NT2/D1 (cell line): ENCODE results near the gene BHLHA15.

Source experiments
- SUZ12 ChIP-seq: IDR thresholded peaks from 2 replicates; pipeline ENCODE4 v1.6.1; 2011; ENCODE audit not compliant: insufficient read length, insufficient read depth; ENCODE audit errors: extremely low read depth
- YY1 ChIP-seq: IDR thresholded peaks from 2 replicates; pipeline ENCODE4 v1.6.1; 2011; ENCODE audit not compliant: insufficient read length, insufficient read depth
- ZNF274 ChIP-seq: IDR thresholded peaks from 2 replicates; pipeline ENCODE4 v1.6.1; 2011; ENCODE audit warnings: mild to moderate bottlenecking, low read depth, low read length

DNA sequence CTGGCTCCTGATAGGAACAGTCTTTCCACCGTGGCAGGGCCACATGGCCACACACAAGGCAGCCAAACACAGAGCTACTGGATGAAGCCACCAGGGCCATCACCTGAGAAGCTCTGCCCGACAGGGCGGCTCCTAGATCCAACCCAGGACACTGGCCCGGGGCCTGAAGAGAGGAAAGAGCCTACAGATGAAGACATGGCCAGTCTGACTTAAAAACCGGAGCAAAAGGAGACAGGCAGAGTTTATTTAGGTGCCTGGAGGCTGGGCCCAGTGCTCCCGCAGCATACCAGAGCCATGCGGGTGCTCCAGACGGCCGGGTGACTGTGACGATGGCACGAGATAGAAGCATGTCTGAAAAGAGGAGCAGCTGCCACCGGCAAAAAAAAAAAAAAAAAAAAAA is 36.9 kb downstream of the BHLHA15 start:
- no peak for TF ChIP-seq YY1
- no peak for TF ChIP-seq ZNF274
- no peak for TF ChIP-seq SUZ12
